ENCODE results near the gene UBE2Q1. TPM values are rescaled to one million over a fixed set of nuclear protein-coding genes. Genes with fewer than 3 reads are reported as not detected.

The UBE2Q1 gene
- total and polyA plus RNA-seq, 2 of the 4 experiments (the other 2 are of a cell fraction), result 20.6 to 24.7 TPM

DNA sequence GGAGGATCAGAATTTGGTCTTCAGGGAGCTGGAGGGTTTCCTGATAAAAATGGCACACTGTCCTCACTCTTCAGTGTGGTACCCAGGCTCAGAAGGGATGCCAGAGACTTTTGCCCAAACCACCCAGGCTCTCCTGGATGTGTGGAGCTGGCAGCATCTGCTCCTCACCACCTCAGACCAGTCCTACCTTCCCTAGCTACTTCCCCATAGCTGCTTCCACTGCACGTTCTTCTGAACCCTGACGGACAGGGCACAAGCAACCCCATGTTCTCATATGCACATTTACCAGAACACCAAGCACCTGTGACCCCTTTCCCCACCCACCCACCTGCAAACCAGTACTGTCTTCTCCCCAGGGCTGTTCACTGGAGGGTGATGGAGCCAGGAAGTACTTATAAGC lies 44.9 kb upstream of the UBE2Q1 start:
- Histone ChIP-seq H4K5ac (ENCODE audit: low read depth, low read length) (no peak overlapping the region), H2BK120ac (ENCODE audit: low read depth, low read length) (no peak overlapping the region), H3K27ac (ENCODE audit: insufficient read depth, low read length) (no peak overlapping the region), H4K20me1 (ENCODE audit: insufficient read depth, low read length) (peaks cover 86% of the 10 kb centered on the region), H3K9me1 (ENCODE audit: insufficient read depth, low read length) (peaks cover 47% of the 10 kb centered on the region), H3K4me3 (ENCODE audit: insufficient read depth, low read depth, low read length) (no peak overlapping the region), H3K36me3 (ENCODE audit: control insufficient read depth, insufficient read depth, low read length) (peaks cover 26% of the 10 kb centered on the region), H3K9me3 (ENCODE audit: control insufficient read depth, insufficient read depth, low read length) (no peaks in the 10 kb centered on the region), H2AK9ac (replicated peaks; ENCODE audit: low read depth, low read length, poor library complexity) (no peak overlapping the region), H4K91ac (ENCODE audit: insufficient read depth, low read depth, low read length) (no peak overlapping the region), H3K79me1 (ENCODE audit: low read depth in 1 of 2, low read length in 2 of 2) (peaks cover 47 to 83% of the 10 kb centered on the region in 2 experiments), H2AK5ac (ENCODE audit: low read depth, low read length) (no peak overlapping the region), H4K8ac (ENCODE audit: low read depth in 2 of 2, low read length in 2 of 2) (no peak overlapping the region), H3K56ac (ENCODE audit: extremely low read depth, insufficient read depth, low read length) (no peak overlapping the region), H3K4me2 (ENCODE audit: low read depth, low read length) (no peak overlapping the region), H3K4ac (ENCODE audit: low read depth, low read length) (no peak overlapping the region), H3K9ac (ENCODE audit: low read depth, low read length) (no peak overlapping the region), H3K23ac (ENCODE audit: low read depth, low read length) (no peak overlapping the region), H3K18ac (ENCODE audit: low read depth, low read length) (no peak overlapping the region), H3K27me3 (ENCODE audit: control insufficient read depth, insufficient read depth, low read length) (no peaks in the 10 kb centered on the region), H2BK15ac (ENCODE audit: low read depth, low read length) (no peak overlapping the region), H3K14ac (replicated peaks; ENCODE audit: low read depth, low read length) (no peak overlapping the region), H2BK5ac (ENCODE audit: low read depth, low read length, poor library complexity, severe bottlenecking) (no peak overlapping the region), H3K4me1 (ENCODE audit: control insufficient read depth, insufficient read depth, low read length) (peaks cover 11% of the 10 kb centered on the region), H2BK20ac (ENCODE audit: low read depth, low read length) (no peak overlapping the region), H2AFZ (replicated peaks; ENCODE audit: low read length, poor library complexity) (no peak overlapping the region)
- DNase-seq (no peak), ATAC-seq (ENCODE audit: low read depth) (no peak)
- ChIA-PET POLR2A (ENCODE audit: unreplicated experiment) (no interaction called here), CTCF (interaction anchor here (0.5 kb wide), 1 partner anchor 59 kb away, joined by 4 read pairs; no protein-coding TSS in a partner anchor)
- intact Hi-C loops (cut with micrococcal nuclease), result no loop called here
- no TSS peak for BruUV-seq (replicated peaks)
- TF ChIP-seq NFE2L2 (IDR thresholded peaks at IDR 0.05; ENCODE audit: low read depth, low read length) (no peak), RFX5 (IDR thresholded peaks at IDR 0.05; ENCODE audit: low read depth, low read length) (no peak), POLR2A (IDR thresholded peaks at IDR 0.05; ENCODE audit: low read depth, low read length) (no peak), MAZ (IDR thresholded peaks at IDR 0.05; ENCODE audit: borderline replicate concordance, low read depth, low read length) (no peak)
- WGBS, 2 experiments (ENCODE audit: extremely low coverage in 2 of 2, insufficient read length in 1 of 2), result no CpG with 5 or more reads among the region's 2 CpGs
- dilution Hi-C loops (cut with HindIII; ENCODE audit: low sequenced_read_pairs, unreplicated experiment), result no loop called here
- in situ Hi-C loops (cut with MboI; ENCODE audit: low sequenced_read_pairs), result no loop called here

Data from IMR-90 (cell line).